Gastroesophageal sphincter (tissue), 3 donors: ENCODE results near the gene SEMA3C.

ENCODE experiments used
- POLR2A ChIP-seq, 2 donors: fragments of 450-650 bp; IDR thresholded peaks; one replicate each; pipeline ENCODE4 v1.6.1; 2017; ENCODE audit warnings: antibody characterized with exemption in 2 of 2, mild to moderate bottlenecking in 2 of 2, moderate library complexity in 1 of 2
- POLR2AphosphoS5 ChIP-seq: sonication (generic); formaldehyde crosslinking; IDR thresholded peaks from one replicate; pipeline ENCODE4 v1.6.1; 2017; ENCODE audit warnings: antibody characterized with exemption
- TF ChIP-seq, protein P1 (sequence below), 4 experiments: fragments of 200-600 bp in 2 of 4; fragments of 450-650 bp in 2 of 4; sonication (generic) in 1 of 4; IDR thresholded peaks; one replicate each; pipeline ENCODE4 v1.5.1; 2017 to 2019; ENCODE audit warnings: antibody characterized with exemption in 4 of 4, mild to moderate bottlenecking in 2 of 4, moderate library complexity in 2 of 4

DNA sequence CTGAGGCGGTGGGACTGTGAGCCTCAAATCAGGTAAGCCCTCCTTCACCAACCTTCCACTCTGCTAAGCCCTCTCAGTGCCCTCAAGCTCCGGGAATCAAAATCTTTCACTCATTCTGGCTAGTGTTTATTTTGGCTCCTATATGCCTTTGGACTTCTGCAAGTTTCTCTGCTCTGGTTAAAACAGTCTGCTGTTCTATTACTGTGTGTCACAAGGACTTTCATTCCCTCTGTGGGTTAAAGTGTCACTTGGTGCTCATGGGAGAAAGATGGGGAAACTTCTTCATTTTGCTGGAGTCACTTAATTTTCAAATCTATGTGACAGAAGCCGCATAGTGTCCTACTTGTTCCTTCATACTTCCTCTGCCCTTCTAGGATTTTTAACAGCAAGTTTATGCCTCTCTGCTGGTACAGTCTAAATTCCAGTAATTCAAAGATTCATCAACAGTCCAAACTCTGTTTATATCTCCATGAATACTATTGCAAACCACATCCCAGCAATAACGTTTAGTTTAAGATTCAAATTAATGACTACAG is 219.1 kb downstream of the SEMA3C start:
- TF ChIP-seq POLR2A (IDR thresholded peaks at IDR 0.05) (no peak), POLR2AphosphoS5 (no peak)
- TF ChIP-seq, protein P1, sequence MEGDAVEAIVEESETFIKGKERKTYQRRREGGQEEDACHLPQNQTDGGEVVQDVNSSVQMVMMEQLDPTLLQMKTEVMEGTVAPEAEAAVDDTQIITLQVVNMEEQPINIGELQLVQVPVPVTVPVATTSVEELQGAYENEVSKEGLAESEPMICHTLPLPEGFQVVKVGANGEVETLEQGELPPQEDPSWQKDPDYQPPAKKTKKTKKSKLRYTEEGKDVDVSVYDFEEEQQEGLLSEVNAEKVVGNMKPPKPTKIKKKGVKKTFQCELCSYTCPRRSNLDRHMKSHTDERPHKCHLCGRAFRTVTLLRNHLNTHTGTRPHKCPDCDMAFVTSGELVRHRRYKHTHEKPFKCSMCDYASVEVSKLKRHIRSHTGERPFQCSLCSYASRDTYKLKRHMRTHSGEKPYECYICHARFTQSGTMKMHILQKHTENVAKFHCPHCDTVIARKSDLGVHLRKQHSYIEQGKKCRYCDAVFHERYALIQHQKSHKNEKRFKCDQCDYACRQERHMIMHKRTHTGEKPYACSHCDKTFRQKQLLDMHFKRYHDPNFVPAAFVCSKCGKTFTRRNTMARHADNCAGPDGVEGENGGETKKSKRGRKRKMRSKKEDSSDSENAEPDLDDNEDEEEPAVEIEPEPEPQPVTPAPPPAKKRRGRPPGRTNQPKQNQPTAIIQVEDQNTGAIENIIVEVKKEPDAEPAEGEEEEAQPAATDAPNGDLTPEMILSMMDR (IDR thresholded peaks at IDR 0.05): no peak
